Cardiac fibroblast (primary cell): ENCODE data around the gene RNF43.

Experiments used
- DNase-seq, 2 donors: peaks; one replicate each; pipeline versions ENCODE4 v3.0.0 to v3.0.0-alpha.2; 2010; ENCODE audit warnings: low read depth in 2 of 2
- H3K4me3 ChIP-seq, 2 donors: replicated peaks in 1 of 2; 1 replicate in 1 of 2; 2 replicates in 1 of 2; pipeline ENCODE4 v1.5.1; 2011; ENCODE audit warnings: low read depth in 2 of 2, low read length in 2 of 2, mild to moderate bottlenecking in 2 of 2, moderate library complexity in 1 of 2
- TF ChIP-seq, protein P1 (sequence below): IDR thresholded peaks from one replicate; pipeline ENCODE4 v1.5.1; 2011; ENCODE audit warnings: low read depth, mild to moderate bottlenecking, low read length, inconsistent platforms

The RNF43 gene

DNA sequence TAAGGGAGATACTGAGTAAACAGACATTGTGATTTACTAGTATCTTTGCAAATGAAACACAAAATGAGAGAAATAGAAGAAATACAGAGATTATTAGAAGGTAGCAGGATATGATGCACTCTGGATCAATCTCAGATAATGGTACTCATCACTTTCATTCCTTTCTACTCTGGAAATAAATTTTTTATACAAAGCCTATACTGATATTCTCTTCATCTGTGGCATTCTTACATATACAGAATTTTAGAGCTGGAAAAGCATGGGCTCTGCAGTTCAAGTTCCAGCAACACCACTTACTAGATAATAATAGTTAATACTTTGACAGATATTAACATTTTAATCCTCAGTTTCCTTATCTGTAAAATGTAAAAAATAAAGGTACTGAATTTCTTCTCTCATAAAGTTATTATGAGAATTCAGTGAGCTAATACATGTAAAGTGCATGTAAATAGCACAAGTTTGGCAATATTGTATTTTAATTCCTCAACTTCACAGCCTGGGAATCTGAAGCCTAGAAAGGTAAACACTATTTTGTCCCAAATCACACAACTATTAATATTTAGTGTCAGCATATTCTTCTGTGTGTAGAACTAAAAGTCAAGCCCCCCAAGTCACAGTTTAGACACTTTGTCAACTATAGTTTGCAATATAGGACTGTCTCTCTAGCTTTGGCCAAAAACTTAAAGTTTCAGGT lies 6.5 kb downstream of the RNF43 start:
- TF ChIP-seq, protein P1, sequence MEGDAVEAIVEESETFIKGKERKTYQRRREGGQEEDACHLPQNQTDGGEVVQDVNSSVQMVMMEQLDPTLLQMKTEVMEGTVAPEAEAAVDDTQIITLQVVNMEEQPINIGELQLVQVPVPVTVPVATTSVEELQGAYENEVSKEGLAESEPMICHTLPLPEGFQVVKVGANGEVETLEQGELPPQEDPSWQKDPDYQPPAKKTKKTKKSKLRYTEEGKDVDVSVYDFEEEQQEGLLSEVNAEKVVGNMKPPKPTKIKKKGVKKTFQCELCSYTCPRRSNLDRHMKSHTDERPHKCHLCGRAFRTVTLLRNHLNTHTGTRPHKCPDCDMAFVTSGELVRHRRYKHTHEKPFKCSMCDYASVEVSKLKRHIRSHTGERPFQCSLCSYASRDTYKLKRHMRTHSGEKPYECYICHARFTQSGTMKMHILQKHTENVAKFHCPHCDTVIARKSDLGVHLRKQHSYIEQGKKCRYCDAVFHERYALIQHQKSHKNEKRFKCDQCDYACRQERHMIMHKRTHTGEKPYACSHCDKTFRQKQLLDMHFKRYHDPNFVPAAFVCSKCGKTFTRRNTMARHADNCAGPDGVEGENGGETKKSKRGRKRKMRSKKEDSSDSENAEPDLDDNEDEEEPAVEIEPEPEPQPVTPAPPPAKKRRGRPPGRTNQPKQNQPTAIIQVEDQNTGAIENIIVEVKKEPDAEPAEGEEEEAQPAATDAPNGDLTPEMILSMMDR, result no peak
- no peak for DNase-seq
- no peak overlapping the region for H3K4me3 ChIP-seq

DNA sequence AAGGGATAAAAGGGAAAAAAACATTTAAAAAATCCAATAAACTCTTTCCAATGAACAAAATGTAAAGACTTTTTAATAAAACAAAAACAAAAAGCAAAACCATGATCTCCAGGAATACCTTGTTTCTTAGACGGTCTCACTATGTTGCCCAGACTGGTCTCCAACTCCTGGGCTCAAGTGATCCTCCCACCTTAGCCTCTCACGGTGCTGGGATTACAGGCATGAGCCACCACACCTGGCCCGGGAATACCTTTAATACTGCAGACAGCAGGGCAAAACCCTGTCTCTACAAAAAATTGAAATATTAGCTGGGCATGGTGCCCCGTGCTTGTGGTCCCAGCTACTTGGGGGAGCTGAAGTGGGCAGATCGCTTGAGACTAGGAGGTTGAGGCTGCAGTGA lies 7.9 kb downstream of the RNF43 start:
- TF ChIP-seq, protein P1, result no peak
- H3K4me3 ChIP-seq, result no peak overlapping the region
- no peak for DNase-seq

DNA sequence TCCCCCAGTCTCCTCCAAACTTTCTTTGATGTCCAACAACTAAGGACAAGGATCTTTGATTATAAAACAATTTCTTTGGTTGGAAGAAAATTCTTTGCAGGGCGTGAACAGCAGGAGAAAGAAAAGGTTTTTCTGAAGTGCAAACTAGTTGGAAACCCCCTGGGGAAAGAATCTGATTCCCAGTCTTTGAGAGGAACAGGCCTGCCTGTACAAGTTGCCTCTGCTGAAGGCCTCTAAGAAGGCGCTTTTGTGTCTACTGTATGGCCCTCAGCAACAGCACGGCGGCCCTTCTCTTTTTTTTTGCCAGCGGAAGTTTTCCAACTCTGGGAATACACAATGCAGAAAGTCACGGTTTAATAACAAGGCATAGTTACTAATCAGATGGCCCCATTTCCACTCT lies 14.0 kb downstream of the RNF43 start:
- TF ChIP-seq, protein P1, result no peak
- H3K4me3 ChIP-seq, result no peak overlapping the region
- DNase-seq, result peak in 1 of 2 donors; percentile 8

DNA sequence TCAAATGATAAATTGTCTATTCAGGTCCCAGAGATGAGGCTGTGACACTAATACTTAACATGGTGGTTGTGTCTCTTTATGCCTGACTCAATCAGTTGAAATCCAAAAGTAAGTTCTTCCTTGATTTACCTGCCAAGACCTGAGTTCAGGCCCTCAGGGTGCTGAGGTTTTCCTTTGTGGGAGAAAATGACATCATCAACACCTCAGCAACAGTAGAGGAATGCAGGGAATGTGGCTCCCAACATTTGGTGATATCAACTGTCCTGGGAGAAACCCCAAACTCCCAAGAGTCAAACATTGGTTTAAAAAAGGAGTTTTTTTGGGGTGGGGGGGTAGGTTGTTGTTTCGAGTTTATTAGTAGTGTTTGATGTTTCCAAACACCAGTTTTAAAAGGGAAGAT lies 14.7 kb downstream of the RNF43 start:
- peak; percentile 42 to 62 for DNase-seq
- H3K4me3 ChIP-seq, result no peak overlapping the region
- TF ChIP-seq, protein P1, result no peak

DNA sequence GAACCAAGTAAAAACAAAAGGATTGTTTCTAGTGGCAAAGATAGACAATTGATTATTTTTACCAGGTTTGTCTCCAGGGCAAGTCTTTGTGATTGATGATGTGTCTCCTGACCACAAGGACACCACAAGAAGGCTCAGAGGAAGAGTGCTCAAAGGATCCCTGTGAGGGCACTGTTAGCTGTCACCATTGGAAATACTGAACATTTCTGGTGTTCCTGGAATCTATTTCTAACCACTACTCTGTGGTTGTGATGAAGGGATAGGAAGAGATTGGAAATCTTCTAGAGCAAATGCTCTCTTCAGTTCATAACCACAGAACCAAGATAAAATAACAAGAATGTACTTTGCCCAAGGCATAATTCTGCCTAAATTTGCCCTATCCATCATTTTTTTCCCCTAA lies 15.3 kb downstream of the RNF43 start:
- TF ChIP-seq, protein P1, result no peak
- no peak overlapping the region for H3K4me3 ChIP-seq
- DNase-seq, result peak; percentile 33 to 69

DNA sequence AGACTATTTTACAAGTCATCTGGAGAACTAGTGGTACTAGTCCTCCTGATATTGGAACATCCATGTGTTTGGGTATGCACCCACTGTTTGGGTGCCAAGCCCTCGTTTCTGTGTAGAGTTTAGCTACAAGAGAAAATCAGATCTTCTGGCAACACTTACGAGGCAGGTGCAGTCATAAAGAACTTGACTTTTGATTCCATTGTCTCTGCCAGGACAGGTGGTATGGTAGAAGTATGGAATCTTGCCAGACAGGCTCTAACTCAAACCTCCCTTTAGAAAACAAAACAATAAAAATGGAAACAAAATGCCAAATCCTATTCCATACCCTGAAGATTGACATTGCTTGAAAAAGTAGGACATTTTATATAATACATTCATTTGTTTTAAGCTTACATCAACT lies 16.0 kb downstream of the RNF43 start:
- H3K4me3 ChIP-seq, result no peak overlapping the region
- DNase-seq, result no peak
- TF ChIP-seq, protein P1, result no peak

DNA sequence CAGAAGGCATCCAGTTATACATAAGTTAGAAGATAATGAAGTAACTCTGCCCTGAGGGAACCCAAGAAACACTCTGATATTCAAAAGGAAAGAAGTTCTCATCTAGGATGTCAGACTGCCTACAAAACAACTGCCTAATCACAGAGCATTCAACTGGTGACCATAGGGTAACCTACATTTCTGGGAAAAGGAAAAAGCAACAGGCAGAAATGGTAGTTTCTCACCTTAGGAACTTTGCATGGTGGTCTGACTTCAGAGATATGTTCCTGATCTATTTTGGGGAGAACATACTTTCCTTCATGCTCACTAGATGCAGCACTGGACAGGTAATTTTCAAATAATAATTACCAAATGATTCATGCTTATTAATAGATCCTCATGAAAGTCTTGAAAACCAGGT lies 16.5 kb downstream of the RNF43 start:
- TF ChIP-seq, protein P1, result no peak
- DNase-seq, result no peak
- no peak overlapping the region for H3K4me3 ChIP-seq
